Measurements from ENCODE around the gene SLC25A26.

GRCh38 chr3:66267031-66267430 is 46.2 kb downstream of the SLC25A26 start:
- no peak for TF ChIP-seq CTCF (conservative IDR thresholded peaks at IDR 0.05 in 1 of 2, IDR thresholded peaks at IDR 0.05 in 1 of 2; ENCODE audit: low read depth in 1 of 2, low read length in 2 of 2)
- no peak for TF ChIP-seq EZH2 (IDR thresholded peaks at IDR 0.05; ENCODE audit: low read length, missing control alignments)
